OCI-LY7 (cell line): ENCODE measurements around the gene ANKRD53. TPM values are rescaled to one million over a fixed set of nuclear protein-coding genes. Genes with fewer than 3 reads are reported as not detected.

ENCODE experiments used
- BruUV-seq: library from RNA; stranded (reverse); fragments of 400-500 nt; replicated peaks from 2 replicates; lab custom pipeline; 2021; lab: Mats Ljungman, UMichigan
- CTCF ChIA-PET: fragments of 300-600 bp; sonication (Branson Sonifier 250); formaldehyde crosslinking; loops from one replicate; lab custom pipeline; 2022; ENCODE audit warnings: antibody characterized with exemption; ENCODE audit not compliant: unreplicated experiment; lab: Charles Lee
- POLR2A ChIA-PET: fragments of 300-600 bp; sonication (Branson Sonifier 250); formaldehyde crosslinking; loops from one replicate; lab custom pipeline; 2022; ENCODE audit warnings: antibody characterized with exemption; lab: Charles Lee
- DNase-seq: peaks from one replicate; pipeline ENCODE4 v3.0.0-alpha.2; 2015; ENCODE audit warnings: low spot score
- H2AFZ ChIP-seq: fragments of 200-600 bp; sonication (generic), shearing (Covaris generic); 2 replicates; pipeline ENCODE4 v1.6.1; 2014; ENCODE audit warnings: mild to moderate bottlenecking, antibody characterized with exemption, low read length, moderate library complexity
- H3K27ac ChIP-seq: fragments of 200-600 bp; sonication (generic); 2 replicates; pipeline ENCODE4 v1.5.1; 2014; ENCODE audit warnings: mixed run types, low read depth, mild to moderate bottlenecking, moderate library complexity, low read length, inconsistent platforms; ENCODE audit not compliant: poor library complexity, severe bottlenecking
- H3K36me3 ChIP-seq: fragments of 200-600 bp; sonication (generic); 2 replicates; pipeline ENCODE4 v1.6.1; 2014; ENCODE audit warnings: mild to moderate bottlenecking, antibody characterized with exemption, low read length, moderate library complexity, mixed read lengths; ENCODE audit not compliant: insufficient read depth
- H3K4me1 ChIP-seq: fragments of 200-600 bp; sonication (generic); 2 replicates; pipeline ENCODE4 v1.5.1; 2014; ENCODE audit warnings: mild to moderate bottlenecking, low read length; ENCODE audit not compliant: insufficient read depth, poor library complexity, severe bottlenecking
- H3K4me2 ChIP-seq: fragments of 200-600 bp; sonication (generic); 2 replicates; pipeline ENCODE4 v1.6.1; 2014; ENCODE audit warnings: mild to moderate bottlenecking, low read length
- H3K4me3 ChIP-seq: fragments of 200-600 bp; sonication (generic); 2 replicates; pipeline ENCODE4 v1.5.1; 2014; ENCODE audit warnings: mild to moderate bottlenecking, low read depth, low read length; ENCODE audit not compliant: poor library complexity, severe bottlenecking
- H3K79me2 ChIP-seq: fragments of 200-600 bp; sonication (generic); 2 replicates; pipeline ENCODE4 v1.6.1; 2016; ENCODE audit warnings: low read depth, mild to moderate bottlenecking, low read length, moderate library complexity, mixed read lengths; ENCODE audit not compliant: insufficient read depth
- H3K9me2 ChIP-seq: fragments of 200-600 bp; sonication (generic); 2 replicates; pipeline ENCODE4 v1.6.1; 2016; ENCODE audit warnings: mild to moderate bottlenecking, low read length, mixed read lengths; ENCODE audit not compliant: insufficient read depth
- H3K9me3 ChIP-seq: fragments of 200-600 bp; sonication (generic); 2 replicates; pipeline ENCODE4 v1.6.1; 2014; ENCODE audit warnings: mild to moderate bottlenecking, mixed run types, low read length, mixed read lengths
- H4K20me1 ChIP-seq: fragments of 200-600 bp; sonication (generic); 2 replicates; pipeline ENCODE4 v1.6.1; 2014; ENCODE audit warnings: mild to moderate bottlenecking, antibody characterized with exemption, low read length, moderate library complexity, mixed read lengths; ENCODE audit not compliant: insufficient read depth
- EZH2phosphoT487 ChIP-seq: fragments of 200-600 bp; sonication (generic); IDR thresholded peaks from 2 replicates; pipeline ENCODE4 v1.6.1; 2018; ENCODE audit warnings: low read depth, borderline replicate concordance, mild to moderate bottlenecking, mixed run types, antibody characterized with exemption, low read length, moderate library complexity, mixed read lengths
- intact Hi-C: fragments of 100-400 bp; cut with micrococcal nuclease; formaldehyde crosslinking; loops from one replicate; pipeline ENCODE4 v1.10.0; 2022; ENCODE audit not compliant: unreplicated experiment
- total RNA-seq, 2 experiments: library from RNA; depleted of rRNA in 1 of 2; stranded (reverse); fragments of >200 nt in 1 of 2; shearing (Covaris generic) in 1 of 2; gene quantifications; 2 replicates each; pipeline ENCODE4 v1.2.3, GENCODE V29; 2014 to 2022
- TF ChIP-seq, protein P1 (sequence below): fragments of 200-600 bp; sonication (generic); conservative IDR thresholded peaks from 2 replicates; pipeline ENCODE4 v1.5.1; 2014; ENCODE audit warnings: mild to moderate bottlenecking, antibody characterized with exemption, low read length, moderate library complexity, mixed read lengths

The ANKRD53 gene
- total RNA-seq, 2 experiments from 2014 or later = not detected

DNA sequence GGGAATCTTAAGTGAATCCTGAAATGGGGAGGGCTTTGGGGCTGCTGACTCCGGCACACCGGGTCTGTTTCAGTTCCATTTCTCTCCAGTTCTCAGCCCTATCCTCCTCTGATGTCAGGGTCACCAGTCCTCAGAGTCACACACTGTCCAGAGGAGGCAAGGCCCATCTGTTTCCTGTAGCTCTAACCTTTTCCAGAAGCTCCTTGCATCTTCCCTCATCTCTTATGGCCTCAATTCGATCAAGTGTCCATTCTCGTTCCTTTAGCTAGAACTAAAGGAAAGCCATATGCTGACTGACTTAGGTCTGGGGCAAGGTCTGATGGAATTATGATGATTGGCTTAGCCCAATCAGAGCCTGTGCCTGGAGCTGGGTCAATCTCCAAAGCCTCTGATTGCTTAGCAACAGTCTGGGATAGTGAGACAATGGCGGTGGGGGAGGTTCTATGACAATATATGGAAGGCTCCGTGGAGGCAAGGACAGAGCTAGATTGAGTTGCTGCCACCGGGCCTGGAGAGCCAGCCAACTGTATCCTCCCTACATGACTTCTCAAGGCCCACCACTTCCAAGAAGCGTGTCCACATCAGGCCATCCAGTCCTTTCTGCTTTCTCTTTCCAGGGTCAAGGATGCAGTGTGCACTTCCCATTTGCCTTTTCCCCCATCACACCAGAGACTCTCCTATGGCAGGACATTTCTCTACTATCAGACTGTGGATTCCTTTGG lies 5.2 kb downstream of the ANKRD53 start:
- Histone ChIP-seq H4K20me1 (no peaks in the 10 kb centered on the region), H3K36me3 (peaks cover 47% of the 10 kb centered on the region), H2AFZ (no peak overlapping the region), H3K4me1 (no peaks in the 10 kb centered on the region), H3K9me3 (no peaks in the 10 kb centered on the region), H3K27ac (no peak overlapping the region), H3K79me2 (no peaks in the 10 kb centered on the region), H3K4me3 (no peak overlapping the region), H3K9me2 (no peaks in the 10 kb centered on the region), H3K4me2 (no peak overlapping the region)
- ChIA-PET POLR2A (no interaction called here), CTCF (no interaction called here)
- DNase-seq = no peak
- BruUV-seq = no TSS peak
- TF ChIP-seq, protein P1, sequence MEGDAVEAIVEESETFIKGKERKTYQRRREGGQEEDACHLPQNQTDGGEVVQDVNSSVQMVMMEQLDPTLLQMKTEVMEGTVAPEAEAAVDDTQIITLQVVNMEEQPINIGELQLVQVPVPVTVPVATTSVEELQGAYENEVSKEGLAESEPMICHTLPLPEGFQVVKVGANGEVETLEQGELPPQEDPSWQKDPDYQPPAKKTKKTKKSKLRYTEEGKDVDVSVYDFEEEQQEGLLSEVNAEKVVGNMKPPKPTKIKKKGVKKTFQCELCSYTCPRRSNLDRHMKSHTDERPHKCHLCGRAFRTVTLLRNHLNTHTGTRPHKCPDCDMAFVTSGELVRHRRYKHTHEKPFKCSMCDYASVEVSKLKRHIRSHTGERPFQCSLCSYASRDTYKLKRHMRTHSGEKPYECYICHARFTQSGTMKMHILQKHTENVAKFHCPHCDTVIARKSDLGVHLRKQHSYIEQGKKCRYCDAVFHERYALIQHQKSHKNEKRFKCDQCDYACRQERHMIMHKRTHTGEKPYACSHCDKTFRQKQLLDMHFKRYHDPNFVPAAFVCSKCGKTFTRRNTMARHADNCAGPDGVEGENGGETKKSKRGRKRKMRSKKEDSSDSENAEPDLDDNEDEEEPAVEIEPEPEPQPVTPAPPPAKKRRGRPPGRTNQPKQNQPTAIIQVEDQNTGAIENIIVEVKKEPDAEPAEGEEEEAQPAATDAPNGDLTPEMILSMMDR = no peak
- intact Hi-C loops = no loop called here

DNA sequence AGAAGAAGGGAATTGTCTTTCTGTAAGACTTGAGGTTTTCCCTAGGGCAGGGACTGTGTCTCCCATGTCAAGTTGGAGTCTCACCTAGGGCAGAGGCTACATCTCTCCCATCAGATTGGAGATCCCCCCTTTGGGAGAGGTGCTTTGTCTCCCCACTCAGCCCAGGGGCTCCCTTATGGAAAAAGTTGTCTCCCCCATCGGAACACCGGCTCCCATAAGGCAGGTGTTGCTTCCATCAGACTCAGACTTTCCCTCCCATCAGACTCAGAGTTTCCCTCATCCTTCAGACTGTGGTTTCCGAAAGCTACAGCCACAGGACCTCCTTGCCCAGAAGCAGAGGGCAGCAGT lies 5.8 kb downstream of the ANKRD53 start:
- no peaks in the 10 kb centered on the region for H3K9me2 ChIP-seq
- intact Hi-C loops = no loop called here
- H3K27ac ChIP-seq = no peak overlapping the region
- H3K79me2 ChIP-seq = no peaks in the 10 kb centered on the region
- no peaks in the 10 kb centered on the region for H3K4me1 ChIP-seq
- H3K9me3 ChIP-seq = no peaks in the 10 kb centered on the region
- no TSS peak for BruUV-seq
- H3K4me3 ChIP-seq = no peak overlapping the region
- ChIA-PET POLR2A (no interaction called here), CTCF (no interaction called here)
- peaks cover 52% of the 10 kb centered on the region for H3K36me3 ChIP-seq
- no peaks in the 10 kb centered on the region for H4K20me1 ChIP-seq
- no peak for DNase-seq
- TF ChIP-seq, protein P1 = no peak
- no peak for TF ChIP-seq EZH2phosphoT487
- no peak overlapping the region for H3K4me2 ChIP-seq
- no peak overlapping the region for H2AFZ ChIP-seq

DNA sequence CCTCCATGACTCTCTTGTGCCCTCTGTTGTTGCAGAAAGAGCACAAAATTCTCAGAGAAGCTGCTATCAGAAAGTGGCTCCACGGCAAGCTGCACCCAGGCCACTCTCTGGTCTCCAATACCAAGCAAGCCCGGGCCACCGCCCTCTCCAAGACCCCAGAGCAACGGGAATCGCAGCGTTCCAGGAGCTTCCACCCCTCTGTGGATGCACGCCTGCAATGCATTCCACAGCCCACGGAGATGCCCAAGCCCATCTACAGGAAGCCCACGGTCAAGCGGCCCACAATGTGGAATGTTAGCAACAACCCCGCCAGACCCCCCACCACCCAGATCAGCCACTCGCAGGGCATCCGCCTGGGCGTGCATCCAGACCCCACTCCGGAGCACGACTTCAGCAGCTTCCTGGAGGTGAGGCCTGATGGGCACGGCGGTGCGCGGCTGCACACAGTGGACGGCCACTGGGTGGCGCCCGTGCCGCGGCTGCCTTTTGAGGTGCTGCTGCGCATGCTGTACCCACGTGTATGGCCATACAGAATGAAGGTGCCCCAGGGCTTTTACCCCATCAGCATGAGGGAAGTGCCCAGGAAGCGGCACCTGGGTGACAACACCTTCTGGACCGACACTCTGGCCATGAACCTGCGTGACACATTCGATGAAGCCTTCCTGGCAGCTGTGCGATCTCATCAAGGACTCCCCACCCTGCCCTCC lies 6.3 kb downstream of the ANKRD53 start:
- Histone ChIP-seq H3K9me3 (no peaks in the 10 kb centered on the region), H3K27ac (no peak overlapping the region), H3K4me3 (no peak overlapping the region), H3K4me2 (no peak overlapping the region), H4K20me1 (no peaks in the 10 kb centered on the region), H3K9me2 (no peaks in the 10 kb centered on the region), H3K79me2 (no peaks in the 10 kb centered on the region), H3K4me1 (no peaks in the 10 kb centered on the region), H3K36me3 (peaks cover 57% of the 10 kb centered on the region), H2AFZ (no peak overlapping the region)
- ChIA-PET CTCF (interaction anchor here (0.6 kb wide), 1 partner anchor 31 kb away, joined by 3 read pairs; no protein-coding TSS in a partner anchor), POLR2A (no interaction called here)
- BruUV-seq = no TSS peak
- intact Hi-C loops = no loop called here
- TF ChIP-seq EZH2phosphoT487 = no peak
- TF ChIP-seq, protein P1 = peak; percentile 83
- peak; percentile 59 for DNase-seq
